HepG2 (cell line): ENCODE results near the gene SMIM8. TPM values are rescaled to one million over a fixed set of nuclear protein-coding genes. Genes with fewer than 3 reads are reported as not detected.

Experiments
- BRD4 ChIP-seq: sonication (generic); formaldehyde crosslinking; IDR thresholded peaks from 2 replicates; pipeline ENCODE4 v1.4.0; 2020; ENCODE audit warnings: missing genetic modification reagents
- CEBPZ ChIP-seq: IDR thresholded peaks from 2 replicates; pipeline ENCODE4 v1.6.1; 2012; ENCODE audit warnings: low read length, improper control_type of control experiment
- FOXP1 ChIP-seq, 2 experiments: fragments of 450-650 bp in 1 of 2; IDR thresholded peaks; 2 replicates each; pipeline ENCODE4 v1.6.1; 2017 to 2018; ENCODE audit warnings: antibody characterized with exemption in 1 of 2
- GABPA ChIP-seq, 2 experiments: IDR thresholded peaks; 2 replicates each; pipeline ENCODE4 v1.6.1; 2011 to 2016; ENCODE audit warnings: low read depth in 2 of 2, low read length in 1 of 2, missing biosample characterization in 1 of 2, missing genetic modification characterization in 1 of 2
- HBP1 ChIP-seq: IDR thresholded peaks from 2 replicates; pipeline ENCODE4 v1.6.1; 2016; ENCODE audit warnings: low read depth, control low read depth
- HDAC2 ChIP-seq: sonication (generic); formaldehyde crosslinking; IDR thresholded peaks from 2 replicates; pipeline ENCODE4 v1.4.0; 2020; ENCODE audit warnings: missing genetic modification reagents
- HMG20A ChIP-seq: IDR thresholded peaks from 2 replicates; pipeline ENCODE4 v1.6.1; 2016; ENCODE audit warnings: borderline replicate concordance
- HNRNPUL1 ChIP-seq: fragments of 200-400 bp; formaldehyde crosslinking; IDR thresholded peaks from 2 replicates; pipeline ENCODE4 v1.6.1; 2017; ENCODE audit warnings: low read depth, mild to moderate bottlenecking, low read length, moderate library complexity
- MAF1 ChIP-seq: sonication (generic); formaldehyde crosslinking; IDR thresholded peaks from 2 replicates; pipeline ENCODE4 v1.5.0; 2020; ENCODE audit warnings: missing genetic modification reagents, borderline replicate concordance
- NFE2L2 ChIP-seq: fragments of 150-350 bp; IDR thresholded peaks from 2 replicates; pipeline ENCODE4 v1.6.1; 2014; ENCODE audit warnings: low read length
- NR2C2 ChIP-seq: sonication (generic); formaldehyde crosslinking; IDR thresholded peaks from 2 replicates; pipeline ENCODE4 v1.4.0; 2020; ENCODE audit warnings: missing genetic modification reagents, mild to moderate bottlenecking, moderate library complexity, borderline replicate concordance
- PATZ1 ChIP-seq: sonication (generic); formaldehyde crosslinking; IDR thresholded peaks from 2 replicates; pipeline ENCODE4 v1.4.0; 2020; ENCODE audit warnings: missing genetic modification reagents
- SMARCE1 ChIP-seq: fragments of 450-650 bp; IDR thresholded peaks from 2 replicates; pipeline ENCODE4 v1.6.1; 2017; ENCODE audit warnings: borderline replicate concordance
- SP140L ChIP-seq: sonication (generic); formaldehyde crosslinking; IDR thresholded peaks from 2 replicates; pipeline ENCODE4 v1.4.0; 2020; ENCODE audit warnings: missing genetic modification reagents, borderline replicate concordance
- TEF ChIP-seq: sonication (generic); formaldehyde crosslinking; IDR thresholded peaks from 2 replicates; pipeline ENCODE4 v1.5.0; 2020; ENCODE audit warnings: missing genetic modification reagents
- TRAFD1 ChIP-seq: sonication (generic); formaldehyde crosslinking; IDR thresholded peaks from 2 replicates; pipeline ENCODE4 v1.5.1; 2020; ENCODE audit warnings: missing genetic modification reagents, mild to moderate bottlenecking, borderline replicate concordance
- ZC3H4 ChIP-seq: sonication (generic); formaldehyde crosslinking; IDR thresholded peaks from 2 replicates; pipeline ENCODE4 v1.4.0; 2020; ENCODE audit warnings: missing genetic modification reagents, borderline replicate concordance
- ZNF572 ChIP-seq: sonication (generic); formaldehyde crosslinking; IDR thresholded peaks from 2 replicates; pipeline ENCODE4 v1.5.1; 2020; ENCODE audit warnings: mild to moderate bottlenecking, missing genetic modification reagents
- ZNF713 ChIP-seq: sonication (generic); formaldehyde crosslinking; IDR thresholded peaks from 2 replicates; pipeline ENCODE4 v1.4.0; 2020; ENCODE audit warnings: mild to moderate bottlenecking, missing genetic modification reagents
- polyA plus RNA-seq, 8 experiments: library from polyadenylated mRNA; depleted of rRNA in 3 of 8; stranded (reverse) in 7 of 8; unstranded in 1 of 8; fragments of >200 nt; fragmentation: Illumina TruSeq in 4 of 8; extraction: Trizol in 4 of 8; gene quantifications; 2 replicates each; pipeline versions ENCODE4 v1.2.1 to v1.2.3, GENCODE V29; 2011 to 2016; ENCODE audit warnings: low read depth in 4 of 8, missing spikeins in 1 of 8, mixed read lengths in 1 of 8; ENCODE audit not compliant: insufficient read depth in 1 of 8
- total RNA-seq, 5 experiments: library from RNA; depleted of rRNA; stranded (reverse); fragments of >200 nt; fragmentation: Illumina TruSeq; extraction: Trizol; gene quantifications; 2 replicates each; pipeline ENCODE4 v1.2.3, GENCODE V29; 2016; ENCODE audit warnings: low read depth in 1 of 5

The SMIM8 gene
- total and polyA plus RNA-seq, 2 of the 13 experiments (the other 11 are each of a cell fraction or from before 2014, with no cell fraction given) = 4.8 to 10.0 TPM

GRCh38 chr6:87322304-87323212 lies at the start of gene SMIM8 (continued):
- no peak for TF ChIP-seq CEBPZ
- no peak for TF ChIP-seq HNRNPUL1
- no peak for TF ChIP-seq ZNF572
- TF ChIP-seq SMARCE1 = no peak
- TF ChIP-seq ZNF713 (CRISPR knock-in tag) = no peak
- TF ChIP-seq PATZ1 = peak; percentile 68
- no peak for TF ChIP-seq FOXP1 (IDR thresholded peaks at IDR 0.05)
- TF ChIP-seq FOXP1 (CRISPR knock-in tag; IDR thresholded peaks at IDR 0.05) = no peak
- peak; percentile 72; the same call in 1 of the 2 replicates for TF ChIP-seq BRD4 (CRISPR knock-in tag)
- TF ChIP-seq HMG20A (CRISPR knock-in tag) = no peak
- peak; percentile 88 for TF ChIP-seq HBP1
- TF ChIP-seq TEF (CRISPR knock-in tag) = 0 out of 2 replicates have a peak, but pooled peaks have one; percentile 18
- no peak for TF ChIP-seq TRAFD1 (CRISPR knock-in tag)
- no peak for TF ChIP-seq ZC3H4
- no peak; the same call in 1 of the 2 replicates for TF ChIP-seq HDAC2 (CRISPR knock-in tag)
- TF ChIP-seq GABPA (IDR thresholded peaks at IDR 0.05; ENCODE audit: low read depth, low read length) = no peak
- peak; percentile 42; the same call in 1 of the 2 replicates for TF ChIP-seq GABPA (CRISPR knock-in tag; IDR thresholded peaks at IDR 0.05; ENCODE audit: low read depth)
- peak; percentile 73; the same call in 1 of the 2 replicates for TF ChIP-seq MAF1 (CRISPR knock-in tag)
- TF ChIP-seq SP140L (CRISPR knock-in tag) = no peak
- peak; percentile 81 for TF ChIP-seq NR2C2 (CRISPR knock-in tag)
- TF ChIP-seq NFE2L2 = no peak
